ENCODE data around the gene PGF.
"Not testable (repeated sequence)": the region's sequence is repeated elsewhere in the genome, so short reads cannot be mapped to it uniquely, and the experiment has no call there.

Gene PGF

GRCh38 chr14:74942181-74942580, 13.2 kb downstream of the PGF start:
- no peak for DNase-seq (ENCODE audit: low spot score)

DNA sequence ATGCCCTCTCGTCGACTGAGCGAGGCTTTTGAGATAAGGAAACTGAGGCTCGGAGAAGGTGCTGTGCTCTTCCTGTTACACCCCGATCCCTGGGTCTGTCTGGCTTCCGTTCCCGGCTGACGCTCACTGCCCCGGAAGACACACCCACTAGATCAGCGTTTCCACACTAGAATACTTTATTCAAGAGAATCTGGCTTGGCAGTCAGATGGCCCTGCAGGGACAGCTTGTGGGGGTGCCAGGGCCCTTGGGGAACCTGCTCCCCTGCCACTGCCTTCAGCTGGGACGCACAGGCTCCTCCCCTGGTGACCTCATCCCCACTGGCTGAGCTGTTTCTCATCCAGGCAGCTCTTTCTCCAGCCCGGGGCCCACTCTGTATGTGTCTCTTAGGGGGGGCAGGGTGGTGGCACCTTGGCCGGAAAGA, 13.7 kb downstream of the PGF start:
- DNase-seq (ENCODE audit: low spot score) = no peak

GRCh38 chr14:74940956-74941565, 14.3 kb downstream of the PGF start:
- no peak for DNase-seq (ENCODE audit: low spot score)

- no peak for DNase-seq (ENCODE audit: low spot score)
These were observed 16.6 kb downstream of the PGF start for GRCh38 chr14:74938531-74939495.

GRCh38 chr14:74937171-74937570, 18.2 kb downstream of the PGF start:
- no peak for DNase-seq (ENCODE audit: low spot score)

DNA sequence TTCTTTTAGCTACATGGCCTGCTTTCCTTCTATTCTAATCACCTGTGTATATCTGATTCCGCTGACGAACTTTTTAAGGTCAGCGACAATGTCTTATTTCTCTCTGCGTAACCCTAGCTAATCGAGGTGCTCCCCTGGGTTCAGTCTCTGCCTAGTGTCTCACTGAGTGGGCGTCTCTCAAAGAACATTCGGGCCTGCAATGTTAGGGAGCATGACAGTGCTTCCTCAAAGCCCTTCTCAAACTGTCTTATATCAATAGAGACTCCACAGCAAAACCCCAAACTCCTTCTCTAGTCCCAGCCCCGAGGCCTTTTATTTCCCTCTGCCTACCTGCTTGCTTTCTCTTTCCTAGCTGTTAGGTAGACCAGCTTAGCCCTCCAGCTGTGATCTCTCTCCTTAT, 18.7 kb downstream of the PGF start:
- DNase-seq (ENCODE audit: low spot score) = no peak

DNA sequence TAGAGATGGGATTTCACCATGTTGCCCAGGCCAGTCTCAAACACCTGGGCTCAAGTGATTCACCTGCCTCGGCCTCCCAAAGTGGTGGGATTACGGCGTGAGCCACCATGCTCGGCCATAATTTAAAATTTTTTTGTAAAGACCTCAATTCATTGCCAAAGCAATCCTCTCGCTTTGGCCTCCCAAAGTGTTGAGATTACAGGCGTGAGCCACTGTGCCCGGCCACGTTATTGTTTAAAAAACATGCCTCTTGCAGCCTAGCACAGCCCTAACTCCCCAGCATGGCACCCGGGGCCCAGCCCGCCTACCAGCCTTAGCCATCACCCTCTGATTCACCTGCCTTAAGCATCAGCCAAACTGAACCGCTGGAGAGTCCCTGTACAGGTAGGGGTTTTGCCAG, 19.2 kb downstream of the PGF start:
- no peak for DNase-seq (ENCODE audit: low spot score)

GRCh38 chr14:74935360-74935680, 20.1 kb downstream of the PGF start:
- peak; percentile 35 for DNase-seq (ENCODE audit: low spot score)

DNA sequence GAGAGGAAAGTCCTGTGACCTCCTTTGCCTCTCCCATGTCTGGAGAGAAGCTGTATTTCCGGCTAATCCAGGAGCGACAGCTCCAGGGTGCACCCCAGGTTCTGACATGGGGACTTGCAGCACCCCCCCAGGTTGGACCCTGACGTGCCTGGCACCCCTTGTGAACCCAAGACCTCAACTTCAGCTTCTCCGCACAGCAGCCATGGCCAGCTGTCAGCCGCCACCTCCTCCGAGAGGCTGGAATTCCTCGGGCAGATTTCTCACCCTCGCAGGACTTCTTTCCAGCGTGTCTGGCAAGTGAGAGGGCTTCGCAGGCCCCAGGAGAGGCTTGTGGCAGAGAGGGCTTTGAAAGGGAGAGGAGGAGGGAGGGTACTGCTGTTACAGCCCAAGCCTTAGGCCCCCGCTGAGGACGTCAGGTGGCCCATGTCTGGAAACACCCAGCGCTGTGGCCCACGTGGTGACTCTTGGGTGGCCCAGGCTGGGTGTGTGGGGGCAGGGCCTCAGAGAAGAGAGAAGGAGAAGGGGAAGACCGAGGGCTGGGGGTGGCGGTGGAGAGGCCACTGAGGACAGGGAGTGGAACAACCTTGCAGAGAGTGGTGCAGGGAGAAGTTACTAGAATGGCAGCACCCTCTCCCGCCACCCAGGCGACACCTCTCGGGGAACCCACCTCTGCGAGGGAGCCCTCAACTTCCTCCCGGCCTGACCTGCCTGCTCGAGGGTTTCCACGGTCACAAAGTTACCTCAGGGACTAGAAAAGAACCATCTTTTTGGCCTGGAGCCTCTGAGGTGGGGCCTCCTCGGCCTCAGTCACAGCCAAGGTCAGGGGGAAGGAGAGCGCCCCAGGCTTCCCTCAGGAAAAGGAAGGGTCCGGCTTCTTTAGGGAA, 20.7 kb downstream of the PGF start:
- peak; percentile 49 for DNase-seq (ENCODE audit: low spot score)

DNA sequence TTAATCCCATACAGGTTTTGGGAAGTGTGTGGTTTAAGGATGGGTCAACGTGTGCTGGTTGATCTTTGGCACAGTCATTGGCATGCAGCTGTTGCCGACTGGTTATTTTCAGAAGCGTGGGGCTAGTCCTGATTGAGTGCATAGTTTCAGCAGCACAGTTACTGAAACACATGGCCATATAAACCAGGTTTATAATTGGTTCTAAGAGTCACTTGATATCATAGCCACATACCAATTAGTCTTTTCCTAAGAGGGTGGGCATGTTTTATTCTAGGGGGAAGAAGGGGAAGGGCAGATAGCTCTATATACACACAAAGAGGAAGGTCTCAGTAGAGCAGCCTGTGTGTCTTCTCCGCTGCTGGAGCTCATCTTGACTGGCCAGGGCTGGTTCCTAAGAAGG, 21.4 kb downstream of the PGF start:
- no peak for DNase-seq (ENCODE audit: low spot score)

DNA sequence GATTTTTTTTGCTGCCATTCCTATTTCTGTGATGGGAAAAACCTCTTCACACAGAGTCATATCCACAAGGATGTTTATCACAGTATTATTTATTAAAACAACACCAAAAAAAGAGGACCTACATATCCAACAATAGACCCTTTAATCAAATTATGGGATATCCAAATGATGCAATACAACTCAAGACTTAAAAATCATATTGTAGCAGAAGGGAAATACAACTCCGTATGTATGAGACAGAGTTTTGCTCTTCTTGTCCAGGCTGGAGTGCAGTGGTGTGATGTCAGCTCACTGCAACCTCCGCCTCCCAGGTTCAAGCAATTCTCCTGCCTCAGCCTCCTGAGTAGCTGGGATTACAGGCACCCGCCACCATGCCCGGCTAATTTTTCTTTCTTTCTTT, 22.5 kb downstream of the PGF start:
- not testable (repeated sequence) for DNase-seq (ENCODE audit: low spot score)

GRCh38 chr14:74932401-74932901, 22.9 kb downstream of the PGF start:
- DNase-seq (ENCODE audit: low spot score) = no peak

DNA sequence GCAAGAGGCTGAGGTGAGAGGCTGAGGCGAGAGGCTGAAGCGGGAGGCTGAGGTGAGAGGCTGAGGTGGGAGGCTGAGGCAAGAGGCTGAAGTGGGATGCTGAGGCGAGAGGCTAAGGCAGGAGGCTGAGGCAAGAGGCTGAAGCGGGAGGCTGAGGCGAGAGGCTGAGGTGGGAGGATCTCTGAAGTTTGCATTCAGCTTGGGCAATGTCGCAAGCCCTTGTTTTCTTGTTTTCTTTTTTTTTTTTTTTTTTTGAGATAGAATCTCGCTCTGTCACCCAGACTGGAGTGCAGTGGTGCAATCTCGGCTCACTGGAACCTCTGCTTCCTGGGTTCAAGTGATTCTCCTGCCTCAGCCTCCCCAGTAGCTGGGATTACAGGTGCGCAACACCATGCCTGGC, 23.7 kb downstream of the PGF start:
- not testable (repeated sequence) for DNase-seq (ENCODE audit: low spot score)

- DNase-seq (ENCODE audit: low spot score) = no peak
These were observed 26.2 kb downstream of the PGF start for GRCh38 chr14:74929242-74929641.

DNA sequence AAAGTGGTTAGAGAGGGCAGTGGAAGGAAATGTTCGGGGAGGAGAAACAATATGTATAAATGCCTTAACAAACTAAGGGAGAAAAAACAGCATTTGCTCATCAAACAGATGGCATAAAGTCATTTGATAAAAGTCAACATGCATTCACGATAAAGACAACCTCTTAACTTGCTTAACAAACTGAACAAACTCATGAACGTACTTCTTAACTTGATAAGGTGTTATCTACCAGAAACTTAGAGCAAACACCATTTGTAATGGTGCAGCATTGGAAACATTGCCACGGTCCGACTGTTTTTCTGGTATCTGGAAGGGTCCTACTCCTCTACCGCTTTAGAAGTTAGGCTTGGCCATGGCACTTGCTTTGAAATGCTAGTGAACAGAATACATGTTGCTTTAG, 28.2 kb downstream of the PGF start:
- no peak for DNase-seq (ENCODE audit: low spot score)

DNA sequence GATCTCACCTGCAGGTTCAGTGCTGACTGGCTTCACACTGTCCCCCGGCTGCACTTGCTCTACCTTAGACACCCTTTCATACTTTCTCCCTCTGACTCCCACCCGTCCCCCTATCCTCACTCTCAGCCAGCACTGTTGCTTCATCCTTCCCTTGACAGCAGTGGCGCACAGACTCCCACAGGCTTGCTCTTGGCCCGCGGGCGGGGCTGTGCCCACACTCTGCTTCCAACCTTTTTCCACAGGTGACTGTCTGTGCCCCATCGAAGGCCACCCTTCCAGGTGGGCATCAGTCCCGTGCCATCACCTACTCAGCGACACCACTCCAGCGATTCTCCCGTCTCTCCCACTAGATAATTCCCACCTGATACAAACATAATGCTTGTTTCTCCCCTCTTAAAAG, 31.3 kb downstream of the PGF start:
- no peak for DNase-seq (ENCODE audit: low spot score)

GRCh38 chr14:74922752-74923401, 32.5 kb downstream of the PGF start, which contains the start of gene RPS6KL1:
Gene RPS6KL1, minus strand, starts transcription at chr14:74923260. Its CDS starts 1,719 bp downstream, at chr14:74921541.
- peak; percentile 91 for DNase-seq (ENCODE audit: low spot score)

DNA sequence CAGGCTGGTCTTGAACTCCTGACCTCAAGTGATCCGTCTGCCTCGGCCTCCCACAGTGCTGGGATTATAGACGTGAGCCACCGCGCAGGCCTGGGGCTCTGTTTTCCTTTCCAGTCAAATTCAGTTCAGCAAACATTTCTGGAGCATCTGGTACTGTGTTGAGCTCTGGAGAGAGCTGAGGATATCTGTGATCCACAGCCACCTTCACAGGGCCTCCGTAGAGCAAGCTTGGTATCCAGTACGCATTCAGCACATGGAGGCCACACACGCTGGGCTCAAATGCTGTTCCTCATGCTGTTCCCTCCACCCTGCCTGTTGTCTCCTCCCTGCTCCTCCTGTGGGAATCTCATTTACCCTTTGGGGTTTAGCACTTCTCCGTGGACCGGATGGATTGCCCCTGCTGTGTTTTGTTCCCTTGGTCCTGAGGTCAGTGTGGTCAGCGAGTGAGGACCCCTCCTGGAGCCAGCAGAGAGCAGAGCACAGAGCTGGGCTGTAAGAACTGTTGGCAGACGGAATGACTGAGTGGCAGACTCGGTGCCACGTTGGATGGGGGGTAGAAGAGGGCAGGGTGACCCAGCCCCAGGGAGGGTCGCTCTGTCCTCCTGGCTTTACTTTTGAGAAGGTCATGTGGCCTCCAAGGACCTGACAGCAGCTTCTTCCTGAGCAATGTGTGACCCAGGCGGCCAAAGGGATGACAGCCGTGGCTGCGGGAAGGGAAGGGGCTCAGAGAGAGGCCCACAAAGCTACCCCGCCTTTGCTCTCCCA, 33.2 kb downstream of the PGF start:
- DNase-seq (ENCODE audit: low spot score) = no peak

GRCh38 chr14:74921053-74921620, 34.3 kb downstream of the PGF start:
- no peak for DNase-seq (ENCODE audit: low spot score)

GRCh38 chr14:74920281-74920680, 35.1 kb downstream of the PGF start:
- no peak for DNase-seq (ENCODE audit: low spot score)
